ENCODE data around the gene ZNF846.

ZNF846 gene

GRCh38 chr19:9808855-9809824 is 40.6 kb upstream of the ZNF846 start:
- no peaks in the 10 kb centered on the region for H3K27me3 ChIP-seq (ENCODE audit: insufficient read depth, poor library complexity, severe bottlenecking)
- H3K27ac ChIP-seq (replicated peaks), result no peak overlapping the region
- no peak overlapping the region for H3K4me3 ChIP-seq (replicated peaks; ENCODE audit: insufficient read depth, low read length)
- DNase-seq (ENCODE audit: low read depth in 1 of 2, low spot score in 1 of 2), result no peak
- TF ChIP-seq GABPA (IDR thresholded peaks at IDR 0.05; ENCODE audit: low read depth) (no peak), SPI1 (IDR thresholded peaks at IDR 0.05; ENCODE audit: borderline replicate concordance, low read depth) (no peak), CTCF (IDR thresholded peaks at IDR 0.05; ENCODE audit: insufficient read depth, low read length) (no peak), POLR2AphosphoS5 (IDR thresholded peaks at IDR 0.05; ENCODE audit: low read depth) (no peak), REST (IDR thresholded peaks at IDR 0.05; ENCODE audit: insufficient replicate concordance, low read depth) (no peak)

GRCh38 chr19:9806803-9807202 is 38.3 kb upstream of the ZNF846 start:
- DNase-seq (ENCODE audit: low read depth in 1 of 2, low spot score in 1 of 2), result no peak
- no peaks in the 10 kb centered on the region for H3K27me3 ChIP-seq (ENCODE audit: insufficient read depth, poor library complexity, severe bottlenecking)
- H3K4me3 ChIP-seq (replicated peaks; ENCODE audit: insufficient read depth, low read length), result no peak overlapping the region
- H3K27ac ChIP-seq (replicated peaks), result no peak overlapping the region
- no peak for TF ChIP-seq REST (IDR thresholded peaks at IDR 0.05; ENCODE audit: insufficient replicate concordance, low read depth)
- no peak for TF ChIP-seq CTCF (IDR thresholded peaks at IDR 0.05; ENCODE audit: insufficient read depth, low read length)
- no peak for TF ChIP-seq POLR2AphosphoS5 (IDR thresholded peaks at IDR 0.05; ENCODE audit: low read depth)
- no peak for TF ChIP-seq GABPA (IDR thresholded peaks at IDR 0.05; ENCODE audit: low read depth)
- no peak for TF ChIP-seq SPI1 (IDR thresholded peaks at IDR 0.05; ENCODE audit: borderline replicate concordance, low read depth)

- no peak overlapping the region for H3K27ac ChIP-seq (replicated peaks)
- DNase-seq (ENCODE audit: low read depth in 1 of 2, low spot score in 1 of 2), result no peak
- TF ChIP-seq SPI1 (IDR thresholded peaks at IDR 0.05; ENCODE audit: borderline replicate concordance, low read depth), result no peak
- TF ChIP-seq CTCF (IDR thresholded peaks at IDR 0.05; ENCODE audit: insufficient read depth, low read length), result no peak
- TF ChIP-seq GABPA (IDR thresholded peaks at IDR 0.05; ENCODE audit: low read depth), result no peak
- no peak for TF ChIP-seq POLR2AphosphoS5 (IDR thresholded peaks at IDR 0.05; ENCODE audit: low read depth)
- no peak overlapping the region for H3K4me3 ChIP-seq (replicated peaks; ENCODE audit: insufficient read depth, low read length)
- H3K27me3 ChIP-seq (ENCODE audit: insufficient read depth, poor library complexity, severe bottlenecking), result no peaks in the 10 kb centered on the region
Observed at GRCh38 chr19:9801976-9802375, 33.4 kb upstream of the ZNF846 start.

All from HL-60 (cell line).